ENCODE data around the gene PILRA.

DNA sequence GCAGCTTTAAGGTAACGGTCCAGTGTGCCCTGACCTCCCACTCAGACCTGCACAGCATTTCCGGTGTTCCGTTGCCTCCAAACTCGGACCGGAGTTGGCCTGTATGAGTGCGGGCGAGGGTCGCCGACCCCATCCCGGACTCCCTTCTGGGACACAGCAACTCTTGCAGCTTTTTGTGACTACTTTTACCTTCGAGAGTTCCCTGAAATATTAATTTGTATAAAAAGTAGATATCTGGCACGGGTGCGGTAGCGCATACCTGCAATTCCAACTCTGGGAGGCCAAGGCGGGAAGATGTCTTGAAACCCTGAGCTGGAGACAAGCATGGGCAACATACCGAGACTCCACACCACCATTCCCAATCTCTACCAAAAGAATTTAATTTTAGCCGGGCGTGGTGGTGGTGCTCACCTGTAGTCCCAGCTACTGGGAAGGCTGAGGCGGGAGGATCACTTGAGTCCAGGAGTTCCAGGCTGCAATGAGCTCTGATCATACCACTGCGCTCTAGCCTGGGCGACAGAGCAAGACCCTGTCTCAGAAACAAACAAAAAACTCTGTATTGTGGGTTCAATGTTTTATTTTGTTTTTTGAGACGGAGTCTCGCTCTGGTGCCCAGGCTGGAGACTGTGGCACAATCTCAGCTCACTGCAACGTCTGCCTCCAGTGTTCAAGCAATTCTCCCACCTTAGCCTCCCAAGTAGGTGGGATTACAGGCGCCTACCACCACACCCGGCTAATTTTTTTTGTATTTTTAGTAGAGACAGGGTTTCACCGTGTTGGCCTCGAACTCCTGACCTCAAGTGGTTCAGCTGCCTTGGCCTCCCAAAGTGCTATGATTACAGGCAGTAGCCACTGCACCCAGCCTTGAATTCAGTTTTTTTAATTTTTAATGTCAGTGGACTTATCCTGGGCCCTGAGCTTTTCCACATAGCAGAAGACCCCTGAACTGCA is 64.1 kb downstream of the PILRA start:
- TF ChIP-seq, protein P1, sequence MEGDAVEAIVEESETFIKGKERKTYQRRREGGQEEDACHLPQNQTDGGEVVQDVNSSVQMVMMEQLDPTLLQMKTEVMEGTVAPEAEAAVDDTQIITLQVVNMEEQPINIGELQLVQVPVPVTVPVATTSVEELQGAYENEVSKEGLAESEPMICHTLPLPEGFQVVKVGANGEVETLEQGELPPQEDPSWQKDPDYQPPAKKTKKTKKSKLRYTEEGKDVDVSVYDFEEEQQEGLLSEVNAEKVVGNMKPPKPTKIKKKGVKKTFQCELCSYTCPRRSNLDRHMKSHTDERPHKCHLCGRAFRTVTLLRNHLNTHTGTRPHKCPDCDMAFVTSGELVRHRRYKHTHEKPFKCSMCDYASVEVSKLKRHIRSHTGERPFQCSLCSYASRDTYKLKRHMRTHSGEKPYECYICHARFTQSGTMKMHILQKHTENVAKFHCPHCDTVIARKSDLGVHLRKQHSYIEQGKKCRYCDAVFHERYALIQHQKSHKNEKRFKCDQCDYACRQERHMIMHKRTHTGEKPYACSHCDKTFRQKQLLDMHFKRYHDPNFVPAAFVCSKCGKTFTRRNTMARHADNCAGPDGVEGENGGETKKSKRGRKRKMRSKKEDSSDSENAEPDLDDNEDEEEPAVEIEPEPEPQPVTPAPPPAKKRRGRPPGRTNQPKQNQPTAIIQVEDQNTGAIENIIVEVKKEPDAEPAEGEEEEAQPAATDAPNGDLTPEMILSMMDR (IDR thresholded peaks at IDR 0.05): no peak
- no peak for TF ChIP-seq POLR2AphosphoS5 (IDR thresholded peaks at IDR 0.05; ENCODE audit: insufficient read depth in 1 of 2, low read depth in 1 of 2)

Data from vagina (tissue), 2 donors.